GM18508 (cell line): ENCODE results near the gene MMEL1.

Experiments
- ATAC-seq: cut with Tn5 transposase; IDR thresholded peaks from one replicate; pipeline ENCODE4 v1.9.1; 2021; ENCODE audit warnings: moderate number of reproducible peaks; ENCODE audit not compliant: insufficient read depth, unreplicated experiment

Gene MMEL1

GRCh38 chr1:2593251-2593878 is 39.5 kb downstream of the MMEL1 start:
- ATAC-seq, result no peak

DNA sequence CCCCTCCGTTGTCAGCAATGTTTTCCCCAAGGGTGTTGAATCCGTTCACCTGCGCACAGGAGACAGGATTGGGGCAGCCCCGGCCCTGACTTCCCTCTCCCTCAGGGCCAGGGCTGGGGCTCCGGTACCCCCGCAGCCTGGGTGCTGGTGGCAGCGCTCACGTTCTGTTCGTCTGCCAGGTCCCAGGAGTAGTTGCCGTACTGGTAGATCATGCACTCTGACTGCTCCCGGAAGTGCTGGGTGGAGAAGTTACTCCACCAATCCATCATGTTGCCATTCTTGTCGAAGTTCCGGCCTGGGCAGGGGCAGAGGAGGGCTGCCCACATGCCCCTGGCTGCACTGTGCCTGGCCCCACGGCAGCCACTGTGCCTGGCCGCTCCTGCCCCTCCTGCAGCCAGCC is 40.1 kb downstream of the MMEL1 start:
- no peak for ATAC-seq

GRCh38 chr1:2591581-2592261 is 41.1 kb downstream of the MMEL1 start:
- no peak for ATAC-seq

DNA sequence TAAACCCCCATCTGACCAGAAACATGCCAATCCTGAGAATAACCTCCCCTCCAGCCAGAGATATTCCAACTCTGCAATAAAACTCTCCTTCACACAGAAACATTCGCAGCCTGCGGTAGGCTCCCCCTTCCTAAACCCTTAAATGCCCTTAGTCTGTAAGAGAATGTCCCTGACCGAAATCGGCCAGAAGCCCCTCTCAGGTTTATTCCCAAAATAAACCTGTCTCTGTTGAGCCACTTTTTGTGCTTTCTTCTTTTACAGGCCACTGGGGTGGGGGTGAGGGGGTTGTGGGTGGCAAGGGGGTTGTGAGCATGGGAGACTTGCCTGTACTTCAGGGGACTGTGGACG is 41.6 kb downstream of the MMEL1 start:
- no peak for ATAC-seq

DNA sequence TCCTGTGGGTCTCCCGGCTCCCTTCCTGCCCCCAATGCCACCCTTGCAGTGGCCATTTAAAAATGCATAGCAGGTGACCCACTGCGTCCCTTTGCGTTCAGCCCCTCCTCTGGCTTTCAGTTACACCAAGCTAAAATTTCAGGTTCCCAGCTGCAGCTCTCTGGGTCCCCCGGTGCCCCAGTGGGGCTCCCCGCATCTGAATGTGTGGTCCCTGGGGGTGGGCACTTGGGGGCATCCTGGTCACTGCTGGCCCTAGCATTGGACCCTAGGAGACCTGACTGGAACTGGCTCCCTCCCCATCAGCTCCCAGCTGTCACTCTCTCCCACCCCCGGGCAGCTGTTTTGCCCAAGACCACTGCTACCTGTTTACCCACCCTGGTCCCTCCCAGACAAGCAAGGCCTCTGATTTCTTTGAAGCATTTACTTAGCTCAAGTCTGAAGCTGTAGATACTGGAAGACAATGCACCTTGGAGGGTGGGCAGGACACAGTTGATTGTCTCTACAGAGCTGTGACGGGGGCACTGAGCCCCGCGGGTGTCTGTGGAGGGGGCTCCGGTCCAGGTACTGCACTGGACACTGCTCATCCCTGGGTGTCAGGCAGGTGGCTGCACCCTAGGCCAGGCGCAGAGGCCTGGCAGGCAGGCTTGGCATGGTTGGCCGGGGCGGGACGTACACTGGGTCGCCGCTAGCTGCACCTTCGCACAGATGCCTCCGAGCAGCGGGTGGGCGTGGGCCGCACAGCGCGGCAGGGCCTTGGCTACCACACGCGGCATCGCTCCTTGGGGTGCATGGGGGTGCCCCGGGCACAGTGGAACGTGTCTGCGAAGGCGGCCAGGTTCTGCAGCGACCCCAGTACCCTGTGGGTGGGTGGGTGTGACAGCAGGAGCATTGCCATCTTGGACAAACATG is 42.3 kb downstream of the MMEL1 start:
- no peak for ATAC-seq

DNA sequence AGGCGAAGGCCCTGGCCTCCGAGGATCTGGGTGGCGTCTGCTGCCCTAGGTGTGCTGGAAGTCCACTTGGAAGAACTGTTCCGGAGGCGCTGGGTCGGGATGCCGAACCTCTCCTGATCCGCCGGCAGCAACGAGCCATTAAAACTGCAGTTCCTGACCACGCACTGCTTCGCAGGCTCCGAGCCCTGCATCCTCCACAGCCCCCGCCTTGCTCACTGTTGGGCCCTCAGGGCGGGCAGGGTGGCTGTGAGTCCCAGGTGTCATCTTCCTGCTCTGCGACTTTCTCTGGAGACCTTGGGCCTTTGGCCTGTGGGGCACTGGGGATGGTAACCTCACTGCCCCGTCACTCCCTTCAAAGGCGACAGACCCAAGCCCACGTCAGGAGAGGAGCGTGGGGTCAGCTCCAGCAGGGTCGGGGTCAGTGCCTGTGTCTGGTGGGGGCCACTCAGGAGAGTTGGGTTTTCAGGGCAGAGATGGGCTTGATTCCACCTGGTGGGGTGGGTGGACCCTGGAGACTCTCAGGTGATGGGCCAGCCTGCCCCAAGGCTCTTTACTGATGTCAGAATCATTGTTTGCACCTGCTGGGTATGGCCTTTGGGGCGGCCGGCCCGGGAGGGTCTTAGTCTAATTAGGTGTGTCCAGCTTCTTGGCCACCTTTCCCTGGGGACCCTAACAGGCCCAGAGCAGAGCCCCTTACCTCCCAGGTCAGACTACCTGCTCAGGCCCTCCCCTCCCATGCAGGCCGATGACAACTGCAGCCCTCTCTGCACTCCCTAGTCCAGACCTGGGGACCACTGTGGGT is 43.2 kb downstream of the MMEL1 start:
- no peak for ATAC-seq

- ATAC-seq, result no peak
Observed at GRCh38 chr1:2588661-2589430, 44.0 kb downstream of the MMEL1 start.

- no peak for ATAC-seq
Observed at GRCh38 chr1:2587860-2588571, 44.8 kb downstream of the MMEL1 start.

GRCh38 chr1:2587071-2587859 is 45.6 kb downstream of the MMEL1 start:
- no peak for ATAC-seq

DNA sequence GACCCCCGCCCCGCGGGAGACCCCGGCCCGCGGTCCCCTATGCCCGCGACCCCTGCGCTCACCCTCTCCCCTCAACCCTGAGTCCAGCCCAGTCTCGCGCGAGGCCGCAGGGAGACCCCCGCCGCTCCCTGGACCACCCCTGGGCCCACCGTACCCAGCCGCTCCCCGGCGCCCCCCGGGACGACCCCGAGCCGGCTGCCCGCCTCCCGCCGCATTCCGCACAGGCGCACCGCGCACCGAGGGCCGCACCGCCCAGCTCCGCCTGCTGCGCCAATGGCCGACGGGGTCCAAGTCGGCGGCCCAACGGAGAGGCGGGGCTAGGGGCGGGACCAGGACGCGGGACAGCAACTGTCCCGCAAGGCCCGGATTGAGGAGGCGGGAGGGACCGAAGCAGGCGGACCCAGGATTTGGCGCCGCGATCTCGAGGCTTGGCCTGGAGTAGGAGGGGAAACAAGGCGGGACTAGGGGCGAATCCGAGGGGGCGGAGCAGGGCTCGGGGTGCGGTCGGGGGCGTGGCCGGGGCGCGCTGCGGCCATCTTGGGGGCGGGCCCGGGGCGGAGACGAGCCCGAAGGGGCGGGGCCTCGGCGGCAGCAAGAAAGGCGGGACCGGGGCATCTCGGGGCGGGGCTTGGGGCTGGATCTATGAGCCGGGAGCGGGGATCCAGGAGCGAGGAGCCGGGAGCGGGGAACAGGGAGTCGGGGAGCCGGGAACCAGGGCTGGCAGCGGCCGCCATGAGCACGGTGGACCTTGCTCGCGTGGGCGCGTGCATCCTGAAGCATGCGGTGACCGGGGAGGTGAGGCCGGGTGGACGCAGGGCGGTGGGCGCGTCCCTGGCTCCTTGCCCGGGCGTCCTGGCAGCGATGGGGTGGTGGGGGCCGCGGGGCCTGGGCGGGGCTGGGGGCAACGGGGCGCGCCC is 46.4 kb downstream of the MMEL1 start, which contains the start of gene PRXL2B:
PRXL2B (plus strand) TSS at position 624 of the 917 bp plus-strand sequence; CDS start at position 733, 109 bp downstream.
- no peak for ATAC-seq

- ATAC-seq, result no peak
Observed at GRCh38 chr1:2585318-2586092, 47.3 kb downstream of the MMEL1 start.

DNA sequence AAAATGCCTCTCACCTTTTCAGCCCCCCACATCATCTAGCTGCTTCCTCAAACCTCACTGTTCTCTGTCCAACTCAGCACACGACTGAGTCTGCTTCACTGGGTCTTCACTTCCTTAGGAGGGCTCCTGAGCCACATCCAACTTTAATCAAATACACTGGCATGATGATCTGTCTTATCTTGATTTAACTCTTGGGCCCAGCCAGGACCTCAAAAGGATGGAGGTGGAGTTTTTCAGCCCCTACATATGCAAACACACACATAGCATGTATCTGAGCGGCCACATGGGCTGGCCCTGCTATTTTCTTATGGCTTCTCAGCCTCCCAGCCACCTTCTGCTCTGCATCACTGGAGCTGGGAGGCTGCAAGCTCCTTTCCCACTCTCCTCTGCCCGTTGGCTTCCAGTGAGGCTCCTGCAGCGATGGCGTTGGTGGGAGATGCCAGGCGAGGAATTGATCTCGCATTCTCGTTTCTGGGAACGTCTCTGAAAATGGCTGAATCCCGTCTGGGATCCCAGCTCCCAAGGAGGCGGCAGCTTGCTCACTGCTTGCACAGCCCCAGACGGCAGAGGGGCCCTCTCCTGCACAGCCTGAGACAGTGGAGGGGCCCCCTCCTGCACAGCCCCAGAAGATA is 48.0 kb downstream of the MMEL1 start:
- no peak for ATAC-seq

DNA sequence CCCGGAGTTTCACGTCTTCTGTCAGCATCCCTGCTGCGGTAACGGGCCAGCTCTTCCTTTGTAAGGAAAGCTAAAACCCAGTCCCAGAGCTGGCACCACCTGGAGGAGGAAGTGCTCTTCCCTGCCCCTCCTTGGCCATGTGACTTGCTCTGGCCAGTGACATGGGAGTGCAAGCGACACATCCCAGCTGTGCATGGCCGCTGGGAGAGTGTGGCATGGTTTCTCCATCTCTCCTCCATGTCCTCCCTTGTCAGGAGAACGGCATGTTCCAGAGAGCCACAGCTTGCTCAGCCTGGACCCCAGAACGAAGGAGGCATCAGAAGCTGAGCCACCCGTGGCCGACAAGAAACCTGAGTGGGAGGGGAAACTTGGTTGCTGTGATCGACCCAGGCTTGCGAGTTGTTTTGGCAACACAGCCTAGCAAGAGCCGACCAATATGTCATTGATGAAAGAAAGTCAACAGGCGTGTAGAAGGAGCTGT is 48.9 kb downstream of the MMEL1 start:
- ATAC-seq, result no peak

DNA sequence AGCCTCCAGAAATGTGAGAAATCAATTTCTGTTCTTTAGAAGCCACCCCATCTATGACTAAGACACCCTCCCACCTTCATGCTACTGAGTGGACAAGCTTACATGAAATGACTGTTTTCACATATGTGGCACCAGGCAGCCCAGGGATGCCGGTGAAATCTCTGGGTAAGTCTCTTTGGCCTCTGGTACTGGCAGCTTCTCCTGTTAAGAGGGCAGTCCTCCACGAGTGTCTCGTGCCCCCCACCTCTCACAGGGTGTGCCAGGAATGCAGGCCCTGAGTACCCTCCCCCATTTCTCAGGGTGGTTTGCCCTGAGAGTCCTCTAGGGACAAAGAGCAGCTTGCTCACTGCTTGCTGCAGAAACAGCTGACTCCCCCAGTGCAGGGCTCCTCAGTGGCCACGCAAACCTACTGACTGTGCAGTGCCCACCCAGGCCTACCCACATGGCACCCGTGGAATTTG is 49.5 kb downstream of the MMEL1 start:
- no peak for ATAC-seq

GRCh38 chr1:2582391-2582790 is 50.4 kb downstream of the MMEL1 start:
- ATAC-seq, result no peak

- ATAC-seq, result no peak
Observed at GRCh38 chr1:2580691-2581090, 52.1 kb downstream of the MMEL1 start.
